Retinal pigment epithelial cell (primary cell): ENCODE measurements around the gene ZNF296.
A peak's percentile ranks its signal among the peaks of the same experiment; 100 is the strongest.

Experiments
- DNase-seq: peaks from one replicate; pipeline ENCODE4 v3.0.0-alpha.2; 2010; ENCODE audit warnings: low read depth
- H3K4me3 ChIP-seq: 2 replicates; pipeline ENCODE4 v1.5.1; 2011; ENCODE audit warnings: mild to moderate bottlenecking, low read length, control low read depth, moderate library complexity
- TF ChIP-seq, protein P1 (sequence below): conservative IDR thresholded peaks from 2 replicates; pipeline ENCODE4 v1.5.1; 2011; ENCODE audit warnings: low read depth, low read length, control low read depth, inconsistent platforms

Gene ZNF296

DNA sequence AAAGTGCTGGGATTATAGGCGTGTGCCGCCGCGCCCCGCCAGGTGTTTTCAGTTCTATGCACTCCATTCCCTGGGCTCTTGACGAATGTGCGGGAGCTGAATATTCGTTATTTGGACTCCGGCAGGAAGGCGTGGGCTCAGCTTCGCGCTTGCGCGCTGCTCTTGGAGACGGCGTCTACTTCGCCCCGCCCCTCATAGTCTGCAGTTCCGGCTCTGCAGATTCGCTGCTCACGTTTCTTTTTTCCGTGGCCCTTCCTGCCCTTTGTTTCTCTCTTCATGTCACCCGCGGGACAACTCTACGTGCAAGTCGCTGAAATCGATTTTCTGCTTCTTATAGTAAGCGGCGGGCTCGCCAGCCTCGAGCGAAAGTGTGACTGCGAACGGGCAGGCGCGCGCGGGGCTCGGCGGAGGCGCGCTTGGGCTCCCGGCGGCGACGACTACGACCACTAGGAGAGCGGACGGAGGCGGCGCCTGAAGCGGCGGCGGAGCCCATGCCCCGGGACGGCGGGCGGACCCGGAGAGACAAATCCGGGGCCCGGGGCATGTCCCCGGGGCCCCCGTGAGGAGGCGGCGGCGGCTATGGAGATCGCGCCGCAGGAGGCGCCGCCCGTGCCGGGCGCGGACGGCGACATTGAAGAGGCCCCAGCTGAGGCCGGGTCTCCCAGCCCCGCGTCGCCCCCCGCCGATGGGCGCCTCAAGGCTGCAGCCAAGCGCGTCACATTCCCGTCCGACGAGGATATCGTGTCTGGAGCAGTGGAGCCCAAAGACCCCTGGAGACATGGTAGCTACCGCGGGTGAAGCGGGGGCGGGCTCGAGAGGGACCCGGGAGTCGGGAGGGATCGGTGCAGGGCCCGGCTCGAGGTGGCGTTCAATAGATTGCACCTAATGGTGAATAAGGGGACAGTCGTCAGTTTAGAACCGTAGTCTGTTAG is 16.7 kb upstream of the ZNF296 start, which contains the start of gene PPP1R37:
Gene PPP1R37, plus strand, starts transcription at position 433 of the 932 bp plus-strand sequence. Its CDS starts 147 bp downstream, at position 580.
- TF ChIP-seq, protein P1, sequence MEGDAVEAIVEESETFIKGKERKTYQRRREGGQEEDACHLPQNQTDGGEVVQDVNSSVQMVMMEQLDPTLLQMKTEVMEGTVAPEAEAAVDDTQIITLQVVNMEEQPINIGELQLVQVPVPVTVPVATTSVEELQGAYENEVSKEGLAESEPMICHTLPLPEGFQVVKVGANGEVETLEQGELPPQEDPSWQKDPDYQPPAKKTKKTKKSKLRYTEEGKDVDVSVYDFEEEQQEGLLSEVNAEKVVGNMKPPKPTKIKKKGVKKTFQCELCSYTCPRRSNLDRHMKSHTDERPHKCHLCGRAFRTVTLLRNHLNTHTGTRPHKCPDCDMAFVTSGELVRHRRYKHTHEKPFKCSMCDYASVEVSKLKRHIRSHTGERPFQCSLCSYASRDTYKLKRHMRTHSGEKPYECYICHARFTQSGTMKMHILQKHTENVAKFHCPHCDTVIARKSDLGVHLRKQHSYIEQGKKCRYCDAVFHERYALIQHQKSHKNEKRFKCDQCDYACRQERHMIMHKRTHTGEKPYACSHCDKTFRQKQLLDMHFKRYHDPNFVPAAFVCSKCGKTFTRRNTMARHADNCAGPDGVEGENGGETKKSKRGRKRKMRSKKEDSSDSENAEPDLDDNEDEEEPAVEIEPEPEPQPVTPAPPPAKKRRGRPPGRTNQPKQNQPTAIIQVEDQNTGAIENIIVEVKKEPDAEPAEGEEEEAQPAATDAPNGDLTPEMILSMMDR: no peak
- DNase-seq: peak; percentile 95
- peak within 1 kb of the TSS; percentile 94 for H3K4me3 ChIP-seq

- H3K4me3 ChIP-seq: peak overlapping the region; percentile 94
Observed at GRCh38 chr19:45091031-45091923, 15.0 kb upstream of the ZNF296 start.

DNA sequence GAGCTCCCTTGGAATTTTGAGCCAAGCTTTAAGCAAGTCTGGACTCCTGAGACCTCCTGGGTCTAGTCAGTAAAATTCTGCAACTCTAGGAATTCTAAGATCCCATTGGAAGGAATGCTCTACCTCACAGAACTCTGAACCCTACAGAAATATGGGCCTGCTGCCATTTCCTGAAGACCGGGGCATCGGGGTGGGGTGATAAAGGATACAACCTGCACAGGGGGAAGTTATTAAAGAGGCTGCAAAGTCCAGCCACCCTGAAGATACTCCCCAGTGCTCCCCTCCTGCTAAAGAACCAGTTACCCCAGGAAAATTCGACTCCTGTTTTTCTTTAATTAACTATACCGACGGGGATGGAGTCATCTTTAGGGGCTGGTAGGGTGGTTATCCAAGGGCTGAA is 14.3 kb upstream of the ZNF296 start:
- peak overlapping the region; percentile 94 for H3K4me3 ChIP-seq
- DNase-seq: no peak
- TF ChIP-seq, protein P1: no peak

More at GRCh38 chr19:45091031-45091923, 15.0 kb upstream of the ZNF296 start:
- DNase-seq: peak; percentile 96
- TF ChIP-seq, protein P1: no peak

DNA sequence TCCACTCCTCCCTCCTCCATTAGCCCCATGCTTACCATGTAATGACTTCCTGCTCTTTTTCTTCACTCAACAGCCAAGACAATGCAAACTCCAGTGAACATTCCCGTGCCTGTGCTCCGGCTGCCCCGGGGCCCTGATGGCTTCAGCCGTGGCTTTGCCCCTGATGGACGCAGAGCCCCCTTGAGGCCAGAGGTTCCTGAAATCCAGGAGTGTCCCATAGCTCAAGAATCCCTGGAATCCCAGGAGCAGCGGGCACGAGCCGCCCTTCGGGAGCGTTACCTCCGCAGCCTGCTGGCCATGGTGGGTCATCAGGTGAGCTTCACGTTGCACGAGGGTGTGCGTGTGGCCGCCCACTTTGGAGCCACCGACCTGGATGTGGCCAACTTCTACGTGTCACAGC is 13.8 kb upstream of the ZNF296 start:
- TF ChIP-seq, protein P1: peak; percentile 12
- H3K4me3 ChIP-seq: no peak overlapping the region
- no peak for DNase-seq

GRCh38 chr19:45087531-45087930 is 11.3 kb upstream of the ZNF296 start:
- no peak for DNase-seq
- TF ChIP-seq, protein P1: no peak
- no peak overlapping the region for H3K4me3 ChIP-seq

GRCh38 chr19:45086480-45086879 is 10.2 kb upstream of the ZNF296 start:
- H3K4me3 ChIP-seq: no peak overlapping the region
- no peak for DNase-seq
- TF ChIP-seq, protein P1: no peak
